GM19025 (cell line): ENCODE data around the gene DCLRE1A.

Source experiments
- ATAC-seq: cut with Tn5 transposase; IDR thresholded peaks from one replicate; pipeline ENCODE4 v1.9.1; 2021; ENCODE audit warnings: mild to moderate bottlenecking, low read depth, moderate library complexity; ENCODE audit not compliant: unreplicated experiment

The DCLRE1A gene

DNA sequence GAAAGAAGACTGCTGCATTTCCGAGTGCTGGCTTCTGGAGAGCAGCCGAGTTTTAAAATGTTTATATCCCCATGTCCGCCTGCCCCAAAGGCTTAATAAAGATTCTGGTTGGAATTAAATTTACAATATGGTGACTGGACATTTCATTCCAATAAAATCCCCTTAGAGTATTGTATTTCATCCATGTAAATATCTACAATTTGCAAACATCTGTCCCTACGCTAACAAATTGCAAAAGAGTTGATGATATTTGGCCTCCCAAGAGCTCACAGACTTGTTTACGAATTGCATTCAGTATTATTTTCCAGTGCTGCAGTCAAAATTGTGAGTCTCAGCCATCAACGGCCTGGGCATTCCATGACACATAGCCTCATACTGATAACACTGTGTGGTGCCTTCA lies 52.3 kb downstream of the DCLRE1A start:
- ATAC-seq, result no peak

DNA sequence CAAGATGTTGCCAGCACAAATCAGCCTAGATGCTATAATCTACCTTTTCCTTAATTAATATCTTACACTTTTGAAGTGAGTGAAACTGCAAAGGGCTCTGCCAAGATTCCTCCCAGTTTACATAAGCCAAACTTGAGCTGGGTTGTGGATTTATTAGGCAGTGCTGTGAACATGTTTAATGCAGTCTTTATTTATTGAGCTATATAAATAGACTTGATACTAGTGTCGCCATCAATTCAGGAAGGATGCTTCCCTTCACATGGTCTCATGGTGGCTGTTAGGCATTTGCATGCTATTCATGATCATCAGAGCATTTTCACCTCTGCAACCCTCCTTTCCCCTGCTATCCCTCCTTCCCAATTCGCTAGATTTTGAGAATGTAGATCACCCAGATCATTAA lies 62.2 kb downstream of the DCLRE1A start:
- ATAC-seq, result no peak

DNA sequence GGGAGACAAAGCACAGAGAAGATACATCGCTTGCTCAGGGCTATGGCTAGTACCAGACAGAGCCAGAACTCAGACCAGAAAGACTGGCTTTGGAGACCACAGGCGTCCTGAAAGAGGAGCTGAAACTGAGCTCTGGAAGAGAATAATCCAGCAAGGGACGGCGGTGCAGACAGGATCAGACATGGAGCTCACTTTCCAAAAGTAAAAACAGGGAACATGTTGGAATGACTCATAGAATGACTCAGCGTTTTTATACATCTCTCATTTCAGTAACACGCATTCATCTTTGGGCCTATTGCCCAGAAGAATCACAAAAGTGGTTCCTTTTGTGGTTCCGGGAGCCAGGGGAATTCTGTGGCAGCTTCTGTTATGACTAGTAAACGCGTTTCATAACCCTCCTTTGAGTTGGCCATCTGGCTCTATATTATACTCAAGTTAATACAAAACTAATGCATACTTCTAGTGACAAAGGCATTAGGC lies 65.2 kb downstream of the DCLRE1A start:
- ATAC-seq, result peak; percentile 85
